Activated CD4-positive, alpha-beta T cell treated with anti-CD3 and anti-CD28 coated beads, Interleukin-2, Interleukin-4, amounts not matched to agents 100 ng/mL and 50 ng/mL, durations not matched to agents 16 hours and 8 hours (primary cell): Measurements from ENCODE around the gene CEP290.

ENCODE experiments used
- DNase-seq: peaks from one replicate; pipeline ENCODE4 v3.0.0-alpha.2; 2020; ENCODE audit warnings: low spot score

Gene CEP290

GRCh38 chr12:88141774-88142609 lies at the start of gene CEP290, which contains the start of gene TMTC3:
Gene CEP290 (minus strand): TSS chr12:88142088. CDS start chr12:88141307, 781 bp downstream.
Gene TMTC3 (plus strand): TSS chr12:88142307. CDS start chr12:88148316, 6,009 bp downstream.
- peak; percentile 98 for DNase-seq

GRCh38 chr12:88188180-88188579 lies 46.3 kb upstream of the CEP290 start:
- no peak for DNase-seq

GRCh38 chr12:88187571-88187970 lies 45.7 kb upstream of the CEP290 start:
- no peak for DNase-seq

GRCh38 chr12:88185988-88186387 lies 44.1 kb upstream of the CEP290 start:
- DNase-seq, result no peak

GRCh38 chr12:88185279-88185678 lies 43.4 kb upstream of the CEP290 start:
- no peak for DNase-seq

GRCh38 chr12:88184196-88184595 lies 42.3 kb upstream of the CEP290 start:
- no peak for DNase-seq

GRCh38 chr12:88182416-88182815 lies 40.5 kb upstream of the CEP290 start:
- no peak for DNase-seq

- DNase-seq, result no peak
Measured at GRCh38 chr12:88181881-88182280, 40.0 kb upstream of the CEP290 start.

GRCh38 chr12:88179436-88180014 lies 37.6 kb upstream of the CEP290 start:
- no peak for DNase-seq

GRCh38 chr12:88175544-88175943 lies 33.7 kb upstream of the CEP290 start:
- DNase-seq, result no peak

GRCh38 chr12:88172844-88173407 lies 31.0 kb upstream of the CEP290 start:
- no peak for DNase-seq

- no peak for DNase-seq
Measured at GRCh38 chr12:88167384-88167783, 25.5 kb upstream of the CEP290 start.

GRCh38 chr12:88166179-88166578 lies 24.3 kb upstream of the CEP290 start:
- DNase-seq, result no peak

GRCh38 chr12:88163371-88163770 lies 21.5 kb upstream of the CEP290 start:
- DNase-seq, result no peak

- no peak for DNase-seq
Measured at GRCh38 chr12:88156075-88156654, 14.3 kb upstream of the CEP290 start.

GRCh38 chr12:88153959-88154358 lies 12.1 kb upstream of the CEP290 start:
- no peak for DNase-seq

GRCh38 chr12:88150063-88150462 lies 8.2 kb upstream of the CEP290 start:
- DNase-seq, result no peak

GRCh38 chr12:88145567-88146505 lies 3.9 kb upstream of the CEP290 start:
- no peak for DNase-seq

- DNase-seq, result no peak
Measured at GRCh38 chr12:88144546-88145468, 2.9 kb upstream of the CEP290 start.

- no peak for DNase-seq
Measured at GRCh38 chr12:88144037-88144436, 2.1 kb upstream of the CEP290 start.

- no peak for DNase-seq
Measured at GRCh38 chr12:88142610-88142991, 713 bp upstream of the CEP290 start.
